WTC11 (cell line): Measurements from ENCODE around the gene ING5. TPM values are rescaled to one million over a fixed set of nuclear protein-coding genes. Genes with fewer than 3 reads are reported as not detected.
A peak's percentile ranks its signal among the peaks of the same experiment; 100 is the strongest.

Experiments
- ATAC-seq: fragments of 200-7000 bp; cut with Tn5 transposase; 2 replicates; pipeline ENCODE4 v1.10.0; 2021; ENCODE audit warnings: mild to moderate bottlenecking, moderate library complexity
- CTCF ChIA-PET: fragments of 300-600 bp; sonication (Branson Sonifier 250); formaldehyde crosslinking; loops from one replicate; lab custom pipeline; 2021; ENCODE audit warnings: antibody characterized with exemption; lab: Charles Lee
- POLR2A ChIA-PET: fragments of 350-600 bp; sonication (Branson Sonifier 250); formaldehyde crosslinking; loops from one replicate; lab custom pipeline; 2021; ENCODE audit warnings: antibody characterized with exemption; lab: Charles Lee
- DNase-seq: peaks from one replicate; pipeline ENCODE4 v3.0.0; 2021; ENCODE audit warnings: low spot score
- H3K27ac Mint-ChIP-seq: 2 replicates; pipeline ENCODE4 v1.8.0; 2021; ENCODE audit warnings: mixed read lengths
- H3K27me3 Mint-ChIP-seq: 2 replicates; pipeline ENCODE4 v1.8.0; 2021; ENCODE audit warnings: low read depth, mild to moderate bottlenecking, moderate library complexity, mixed read lengths
- H3K36me3 Mint-ChIP-seq: 2 replicates; pipeline ENCODE4 v1.8.0; 2021; ENCODE audit warnings: mixed read lengths
- H3K4me1 Mint-ChIP-seq: 2 replicates; pipeline ENCODE4 v1.8.0; 2022; ENCODE audit warnings: mixed read lengths
- H3K4me3 Mint-ChIP-seq: 2 replicates; pipeline ENCODE4 v1.8.0; 2021; ENCODE audit warnings: mild to moderate bottlenecking, moderate library complexity, mixed read lengths
- H3K9me3 Mint-ChIP-seq: 2 replicates; pipeline ENCODE4 v1.8.0; 2021; ENCODE audit warnings: mixed read lengths
- GABPB1 ChIP-seq: sonication (generic); formaldehyde crosslinking; IDR thresholded peaks from 2 replicates; pipeline ENCODE4 v1.8.1; 2023; ENCODE audit warnings: mild to moderate bottlenecking, missing genetic modification reagents
- GRHL2 ChIP-seq: fragments of 250-450 bp; sonication (Bioruptor Pico); IDR thresholded peaks from 2 replicates; pipeline ENCODE4 v1.8.0; 2022; ENCODE audit warnings: mild to moderate bottlenecking, moderate library complexity; ENCODE audit not compliant: insufficient replicate concordance, severe bottlenecking
- GTF2I ChIP-seq: fragments of 250-450 bp; sonication (Bioruptor Pico); conservative IDR thresholded peaks from 2 replicates; pipeline ENCODE4 v1.4.0; 2021; ENCODE audit warnings: mild to moderate bottlenecking
- NFATC4 ChIP-seq: fragments of 250-450 bp; sonication (Bioruptor Pico); IDR thresholded peaks from 2 replicates; pipeline ENCODE4 v1.9.0; 2021; ENCODE audit warnings: mild to moderate bottlenecking
- ZBTB21 ChIP-seq: sonication (generic); formaldehyde crosslinking; IDR thresholded peaks from 2 replicates; pipeline ENCODE4 v1.8.1; 2023; ENCODE audit warnings: mild to moderate bottlenecking, missing genetic modification reagents, borderline replicate concordance
- total RNA-seq: library from RNA; stranded (reverse); gene quantifications from 3 replicates; pipeline ENCODE4 v1.2.3, GENCODE V29; 2021
- TF ChIP-seq, protein P1 (sequence below): fragments of 250-450 bp; sonication (Bioruptor Pico); IDR thresholded peaks from 2 replicates; pipeline ENCODE4 v1.8.0; 2021; ENCODE audit warnings: mild to moderate bottlenecking
- TF ChIP-seq, protein P2 (sequence below): sonication (generic); formaldehyde crosslinking; IDR thresholded peaks from 2 replicates; pipeline ENCODE4 v1.8.0; 2022; ENCODE audit warnings: missing genetic modification reagents
- TF ChIP-seq, protein P3 (sequence below): sonication (generic); formaldehyde crosslinking; IDR thresholded peaks from 2 replicates; pipeline ENCODE4 v1.8.0; 2022; ENCODE audit warnings: mild to moderate bottlenecking, missing genetic modification reagents
- TF ChIP-seq, protein P4 (sequence below): sonication (generic); formaldehyde crosslinking; IDR thresholded peaks from 2 replicates; pipeline ENCODE4 v1.8.1; 2022; ENCODE audit warnings: missing genetic modification reagents, borderline replicate concordance
- TF ChIP-seq, protein P5 (sequence below): sonication (generic); formaldehyde crosslinking; IDR thresholded peaks from 2 replicates; pipeline ENCODE4 v1.8.1; 2023; ENCODE audit warnings: mild to moderate bottlenecking, missing genetic modification reagents, moderate library complexity

The ING5 gene
- total RNA-seq, 1 experiment from 2014 or later: 43.1 TPM

DNA sequence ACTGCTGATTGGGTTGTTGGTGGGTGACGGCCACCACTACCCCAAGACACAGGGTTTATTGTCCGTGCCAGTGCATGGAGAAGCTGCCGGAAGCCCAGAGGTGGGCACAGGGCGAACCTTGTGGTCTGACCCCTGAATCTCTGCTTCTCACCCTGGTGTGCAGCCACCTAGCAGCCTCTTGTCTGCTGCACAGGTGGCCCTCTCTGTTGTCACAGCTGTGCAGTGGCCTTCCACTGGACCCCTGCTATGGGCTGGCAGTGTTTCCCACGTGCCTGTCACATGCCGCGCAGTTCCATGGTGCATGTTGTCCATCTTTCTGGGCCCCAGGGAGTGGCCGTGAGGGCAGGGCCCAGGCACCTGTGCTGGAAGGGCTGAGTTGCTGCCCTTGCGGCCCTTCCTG, 49.1 kb upstream of the ING5 start:
- Mint-ChIP-seq H3K36me3 (peaks cover 47% of the 10 kb centered on the region), H3K4me3 (no peak overlapping the region), H3K9me3 (no peaks in the 10 kb centered on the region), H3K27ac (no peak overlapping the region), H3K27me3 (no peaks in the 10 kb centered on the region), H3K4me1 (peaks cover 23% of the 10 kb centered on the region)
- POLR2A ChIA-PET: no interaction called here
- TF ChIP-seq, protein P1, sequence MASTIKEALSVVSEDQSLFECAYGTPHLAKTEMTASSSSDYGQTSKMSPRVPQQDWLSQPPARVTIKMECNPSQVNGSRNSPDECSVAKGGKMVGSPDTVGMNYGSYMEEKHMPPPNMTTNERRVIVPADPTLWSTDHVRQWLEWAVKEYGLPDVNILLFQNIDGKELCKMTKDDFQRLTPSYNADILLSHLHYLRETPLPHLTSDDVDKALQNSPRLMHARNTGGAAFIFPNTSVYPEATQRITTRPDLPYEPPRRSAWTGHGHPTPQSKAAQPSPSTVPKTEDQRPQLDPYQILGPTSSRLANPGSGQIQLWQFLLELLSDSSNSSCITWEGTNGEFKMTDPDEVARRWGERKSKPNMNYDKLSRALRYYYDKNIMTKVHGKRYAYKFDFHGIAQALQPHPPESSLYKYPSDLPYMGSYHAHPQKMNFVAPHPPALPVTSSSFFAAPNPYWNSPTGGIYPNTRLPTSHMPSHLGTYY (CRISPR knock-in tag): no peak
- TF ChIP-seq, protein P2, sequence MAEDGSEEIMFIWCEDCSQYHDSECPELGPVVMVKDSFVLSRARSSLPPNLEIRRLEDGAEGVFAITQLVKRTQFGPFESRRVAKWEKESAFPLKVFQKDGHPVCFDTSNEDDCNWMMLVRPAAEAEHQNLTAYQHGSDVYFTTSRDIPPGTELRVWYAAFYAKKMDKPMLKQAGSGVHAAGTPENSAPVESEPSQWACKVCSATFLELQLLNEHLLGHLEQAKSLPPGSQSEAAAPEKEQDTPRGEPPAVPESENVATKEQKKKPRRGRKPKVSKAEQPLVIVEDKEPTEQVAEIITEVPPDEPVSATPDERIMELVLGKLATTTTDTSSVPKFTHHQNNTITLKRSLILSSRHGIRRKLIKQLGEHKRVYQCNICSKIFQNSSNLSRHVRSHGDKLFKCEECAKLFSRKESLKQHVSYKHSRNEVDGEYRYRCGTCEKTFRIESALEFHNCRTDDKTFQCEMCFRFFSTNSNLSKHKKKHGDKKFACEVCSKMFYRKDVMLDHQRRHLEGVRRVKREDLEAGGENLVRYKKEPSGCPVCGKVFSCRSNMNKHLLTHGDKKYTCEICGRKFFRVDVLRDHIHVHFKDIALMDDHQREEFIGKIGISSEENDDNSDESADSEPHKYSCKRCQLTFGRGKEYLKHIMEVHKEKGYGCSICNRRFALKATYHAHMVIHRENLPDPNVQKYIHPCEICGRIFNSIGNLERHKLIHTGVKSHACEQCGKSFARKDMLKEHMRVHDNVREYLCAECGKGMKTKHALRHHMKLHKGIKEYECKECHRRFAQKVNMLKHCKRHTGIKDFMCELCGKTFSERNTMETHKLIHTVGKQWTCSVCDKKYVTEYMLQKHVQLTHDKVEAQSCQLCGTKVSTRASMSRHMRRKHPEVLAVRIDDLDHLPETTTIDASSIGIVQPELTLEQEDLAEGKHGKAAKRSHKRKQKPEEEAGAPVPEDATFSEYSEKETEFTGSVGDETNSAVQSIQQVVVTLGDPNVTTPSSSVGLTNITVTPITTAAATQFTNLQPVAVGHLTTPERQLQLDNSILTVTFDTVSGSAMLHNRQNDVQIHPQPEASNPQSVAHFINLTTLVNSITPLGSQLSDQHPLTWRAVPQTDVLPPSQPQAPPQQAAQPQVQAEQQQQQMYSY (CRISPR knock-in tag): no peak
- TF ChIP-seq GTF2I (CRISPR knock-in tag): no peak
- no peak for TF ChIP-seq ZBTB21 (CRISPR knock-in tag)
- TF ChIP-seq, protein P3, sequence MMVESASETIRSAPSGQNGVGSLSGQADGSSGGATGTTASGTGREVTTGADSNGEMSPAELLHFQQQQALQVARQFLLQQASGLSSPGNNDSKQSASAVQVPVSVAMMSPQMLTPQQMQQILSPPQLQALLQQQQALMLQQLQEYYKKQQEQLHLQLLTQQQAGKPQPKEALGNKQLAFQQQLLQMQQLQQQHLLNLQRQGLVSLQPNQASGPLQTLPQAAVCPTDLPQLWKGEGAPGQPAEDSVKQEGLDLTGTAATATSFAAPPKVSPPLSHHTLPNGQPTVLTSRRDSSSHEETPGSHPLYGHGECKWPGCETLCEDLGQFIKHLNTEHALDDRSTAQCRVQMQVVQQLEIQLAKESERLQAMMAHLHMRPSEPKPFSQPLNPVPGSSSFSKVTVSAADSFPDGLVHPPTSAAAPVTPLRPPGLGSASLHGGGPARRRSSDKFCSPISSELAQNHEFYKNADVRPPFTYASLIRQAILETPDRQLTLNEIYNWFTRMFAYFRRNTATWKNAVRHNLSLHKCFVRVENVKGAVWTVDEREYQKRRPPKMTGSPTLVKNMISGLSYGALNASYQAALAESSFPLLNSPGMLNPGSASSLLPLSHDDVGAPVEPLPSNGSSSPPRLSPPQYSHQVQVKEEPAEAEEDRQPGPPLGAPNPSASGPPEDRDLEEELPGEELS (CRISPR knock-in tag): no peak
- TF ChIP-seq GRHL2: no peak
- TF ChIP-seq NFATC4 (CRISPR knock-in tag): no peak
- TF ChIP-seq, protein P4, sequence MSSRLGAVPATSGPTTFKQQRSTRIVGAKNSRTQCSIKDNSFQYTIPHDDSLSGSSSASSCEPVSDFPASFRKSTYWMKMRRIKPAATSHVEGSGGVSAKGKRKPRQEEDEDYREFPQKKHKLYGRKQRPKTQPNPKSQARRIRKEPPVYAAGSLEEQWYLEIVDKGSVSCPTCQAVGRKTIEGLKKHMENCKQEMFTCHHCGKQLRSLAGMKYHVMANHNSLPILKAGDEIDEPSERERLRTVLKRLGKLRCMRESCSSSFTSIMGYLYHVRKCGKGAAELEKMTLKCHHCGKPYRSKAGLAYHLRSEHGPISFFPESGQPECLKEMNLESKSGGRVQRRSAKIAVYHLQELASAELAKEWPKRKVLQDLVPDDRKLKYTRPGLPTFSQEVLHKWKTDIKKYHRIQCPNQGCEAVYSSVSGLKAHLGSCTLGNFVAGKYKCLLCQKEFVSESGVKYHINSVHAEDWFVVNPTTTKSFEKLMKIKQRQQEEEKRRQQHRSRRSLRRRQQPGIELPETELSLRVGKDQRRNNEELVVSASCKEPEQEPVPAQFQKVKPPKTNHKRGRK (CRISPR knock-in tag): no peak
- TF ChIP-seq, protein P5, sequence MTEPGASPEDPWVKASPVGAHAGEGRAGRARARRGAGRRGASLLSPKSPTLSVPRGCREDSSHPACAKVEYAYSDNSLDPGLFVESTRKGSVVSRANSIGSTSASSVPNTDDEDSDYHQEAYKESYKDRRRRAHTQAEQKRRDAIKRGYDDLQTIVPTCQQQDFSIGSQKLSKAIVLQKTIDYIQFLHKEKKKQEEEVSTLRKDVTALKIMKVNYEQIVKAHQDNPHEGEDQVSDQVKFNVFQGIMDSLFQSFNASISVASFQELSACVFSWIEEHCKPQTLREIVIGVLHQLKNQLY (CRISPR knock-in tag): no peak
- DNase-seq: no peak
- CTCF ChIA-PET: no interaction called here
- no peak for ATAC-seq

DNA sequence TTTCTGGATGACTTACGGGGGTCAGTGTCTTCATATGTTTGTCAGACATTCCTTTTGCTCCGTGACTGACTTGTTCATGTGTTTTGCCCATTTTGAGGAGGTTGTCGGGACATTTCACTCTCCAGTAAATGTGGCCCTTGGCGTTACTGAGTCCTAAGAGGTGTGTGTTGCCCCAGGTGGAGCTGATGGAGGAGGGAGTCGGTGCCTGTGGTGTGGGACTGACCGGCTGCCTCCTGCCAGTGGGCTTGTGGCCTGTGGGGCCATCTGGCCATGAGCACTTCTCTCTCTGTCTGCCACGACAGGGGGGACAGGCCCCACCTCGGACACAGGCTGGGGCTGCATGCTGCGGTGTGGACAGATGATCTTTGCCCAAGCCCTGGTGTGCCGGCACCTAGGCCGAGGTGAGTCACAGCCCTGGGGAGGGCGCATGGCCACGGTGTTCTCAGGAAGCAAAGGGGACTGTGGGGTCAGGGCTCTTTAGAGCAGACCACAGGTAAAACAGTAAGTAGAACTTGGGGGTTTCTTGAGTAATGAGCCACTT, 48.6 kb upstream of the ING5 start:
- Mint-ChIP-seq H3K4me1 (peaks cover 23% of the 10 kb centered on the region), H3K27me3 (no peaks in the 10 kb centered on the region), H3K36me3 (peaks cover 47% of the 10 kb centered on the region), H3K4me3 (no peak overlapping the region), H3K9me3 (no peaks in the 10 kb centered on the region), H3K27ac (no peak overlapping the region)
- ATAC-seq (no peak), DNase-seq (no peak)
- ChIA-PET POLR2A (no interaction called here), CTCF (no interaction called here)
- TF ChIP-seq GABPB1 (CRISPR knock-in tag): 0 out of 2 replicates have a peak, but pooled peaks have one; percentile 17
- TF ChIP-seq, protein P2 (CRISPR knock-in tag): no peak
